ENCODE measurements around the gene TPK1. TPM values are rescaled to one million over a fixed set of nuclear protein-coding genes. Genes with fewer than 3 reads are reported as not detected.

TPK1 gene
- polyA plus RNA-seq, 1 donor from 2014 or later: 3.5 TPM

DNA sequence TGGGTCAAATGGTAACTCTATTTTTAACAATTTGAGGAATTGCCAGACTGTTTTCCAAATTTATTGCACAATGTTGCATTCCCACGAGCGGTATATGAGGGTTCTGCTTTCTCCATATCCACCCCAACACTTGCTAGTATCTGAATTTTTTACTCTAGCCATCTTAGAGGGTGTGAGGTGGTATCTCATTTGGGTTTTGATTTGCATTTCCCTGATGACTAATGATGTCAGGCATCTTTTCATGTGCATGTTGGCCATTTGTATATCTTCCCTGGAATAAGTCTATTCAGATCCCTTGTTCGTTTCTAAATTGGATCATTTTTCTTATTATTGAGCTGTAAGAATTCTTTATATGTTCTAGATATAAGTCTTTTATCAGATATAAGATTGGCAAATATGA lies 97.7 kb downstream of the TPK1 start:
- Histone ChIP-seq H3K36me3 (ENCODE audit: insufficient read depth, low read length) (no peaks in the 10 kb centered on the region), H3K27ac (ENCODE audit: low read length) (no peak overlapping the region), H4K20me1 (ENCODE audit: insufficient read depth) (no peaks in the 10 kb centered on the region), H3K9ac (ENCODE audit: low read length) (no peak overlapping the region), H3K9me3 (ENCODE audit: low read length) (no peaks in the 10 kb centered on the region), H3K9me2 (ENCODE audit: insufficient read depth, low read length) (no peaks in the 10 kb centered on the region), H3K27me3 (ENCODE audit: insufficient read depth, low read depth, low read length) (no peaks in the 10 kb centered on the region), H3K4me2 (ENCODE audit: low read length) (no peak overlapping the region), H3K4me3 (ENCODE audit: low read length) (no peak overlapping the region), H3K79me2 (replicated peaks; ENCODE audit: insufficient read depth, low read length) (no peaks in the 10 kb centered on the region), H3F3A (ENCODE audit: insufficient read depth, low read length, poor library complexity, severe bottlenecking) (no peaks in the 10 kb centered on the region), H2AFZ (ENCODE audit: low read depth, low read length) (no peak overlapping the region)
- TF ChIP-seq EP300 (conservative IDR thresholded peaks at IDR 0.05; ENCODE audit: poor library complexity, severe bottlenecking) (no peak), TAF1 (IDR thresholded peaks at IDR 0.05; ENCODE audit: low read depth) (no peak), EZH2 (IDR thresholded peaks at IDR 0.05; ENCODE audit: borderline replicate concordance, insufficient read depth, low read length, poor library complexity, severe bottlenecking) (no peak), POLR2AphosphoS5 (IDR thresholded peaks at IDR 0.05) (no peak), MXI1 (conservative IDR thresholded peaks at IDR 0.05; ENCODE audit: poor library complexity, severe bottlenecking) (no peak), SMC3 (conservative IDR thresholded peaks at IDR 0.05; ENCODE audit: poor library complexity) (no peak), RAD21 (conservative IDR thresholded peaks at IDR 0.05) (no peak)
- TF ChIP-seq, protein P1, sequence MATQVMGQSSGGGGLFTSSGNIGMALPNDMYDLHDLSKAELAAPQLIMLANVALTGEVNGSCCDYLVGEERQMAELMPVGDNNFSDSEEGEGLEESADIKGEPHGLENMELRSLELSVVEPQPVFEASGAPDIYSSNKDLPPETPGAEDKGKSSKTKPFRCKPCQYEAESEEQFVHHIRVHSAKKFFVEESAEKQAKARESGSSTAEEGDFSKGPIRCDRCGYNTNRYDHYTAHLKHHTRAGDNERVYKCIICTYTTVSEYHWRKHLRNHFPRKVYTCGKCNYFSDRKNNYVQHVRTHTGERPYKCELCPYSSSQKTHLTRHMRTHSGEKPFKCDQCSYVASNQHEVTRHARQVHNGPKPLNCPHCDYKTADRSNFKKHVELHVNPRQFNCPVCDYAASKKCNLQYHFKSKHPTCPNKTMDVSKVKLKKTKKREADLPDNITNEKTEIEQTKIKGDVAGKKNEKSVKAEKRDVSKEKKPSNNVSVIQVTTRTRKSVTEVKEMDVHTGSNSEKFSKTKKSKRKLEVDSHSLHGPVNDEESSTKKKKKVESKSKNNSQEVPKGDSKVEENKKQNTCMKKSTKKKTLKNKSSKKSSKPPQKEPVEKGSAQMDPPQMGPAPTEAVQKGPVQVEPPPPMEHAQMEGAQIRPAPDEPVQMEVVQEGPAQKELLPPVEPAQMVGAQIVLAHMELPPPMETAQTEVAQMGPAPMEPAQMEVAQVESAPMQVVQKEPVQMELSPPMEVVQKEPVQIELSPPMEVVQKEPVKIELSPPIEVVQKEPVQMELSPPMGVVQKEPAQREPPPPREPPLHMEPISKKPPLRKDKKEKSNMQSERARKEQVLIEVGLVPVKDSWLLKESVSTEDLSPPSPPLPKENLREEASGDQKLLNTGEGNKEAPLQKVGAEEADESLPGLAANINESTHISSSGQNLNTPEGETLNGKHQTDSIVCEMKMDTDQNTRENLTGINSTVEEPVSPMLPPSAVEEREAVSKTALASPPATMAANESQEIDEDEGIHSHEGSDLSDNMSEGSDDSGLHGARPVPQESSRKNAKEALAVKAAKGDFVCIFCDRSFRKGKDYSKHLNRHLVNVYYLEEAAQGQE (IDR thresholded peaks at IDR 0.05; ENCODE audit: borderline replicate concordance): no peak

DNA sequence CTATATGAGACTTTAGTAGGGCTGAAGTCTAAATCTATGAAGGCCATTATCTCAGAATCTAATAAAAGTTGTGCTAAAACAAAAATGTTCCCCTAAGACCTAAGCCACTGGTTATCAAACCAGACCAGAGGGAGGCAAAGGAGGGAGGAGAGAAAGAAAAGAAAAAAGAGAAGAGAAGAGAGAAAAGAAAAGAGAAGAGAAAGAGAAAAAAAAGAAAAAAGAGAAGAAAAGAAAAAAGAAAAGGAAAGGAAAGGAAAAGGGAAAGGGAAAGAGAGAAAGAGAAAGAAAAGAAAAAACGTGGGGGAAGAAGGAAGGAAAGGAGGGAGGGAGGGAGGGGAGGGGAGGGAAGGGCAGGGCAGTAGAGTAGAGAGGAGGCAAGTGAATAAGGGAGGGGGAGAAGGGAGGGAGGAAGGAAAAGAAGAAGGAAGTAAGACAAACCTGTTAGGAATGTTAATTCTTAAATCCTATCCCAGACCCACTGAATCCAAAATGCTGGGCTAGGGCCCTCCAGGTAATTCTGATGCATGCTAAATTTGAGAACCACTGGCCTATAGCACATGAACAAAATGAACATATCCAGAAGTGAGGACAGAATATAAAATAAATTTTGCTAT lies 98.9 kb downstream of the TPK1 start:
- Histone ChIP-seq H3K9me3 (ENCODE audit: low read length) (no peaks in the 10 kb centered on the region), H3K4me3 (ENCODE audit: low read length) (no peak overlapping the region), H3K9me2 (ENCODE audit: insufficient read depth, low read length) (no peaks in the 10 kb centered on the region), H3K9ac (ENCODE audit: low read length) (no peak overlapping the region), H2AFZ (ENCODE audit: low read depth, low read length) (no peak overlapping the region), H3F3A (ENCODE audit: insufficient read depth, low read length, poor library complexity, severe bottlenecking) (no peaks in the 10 kb centered on the region), H3K36me3 (ENCODE audit: insufficient read depth, low read length) (no peaks in the 10 kb centered on the region), H4K20me1 (ENCODE audit: insufficient read depth) (no peaks in the 10 kb centered on the region), H3K27me3 (ENCODE audit: insufficient read depth, low read depth, low read length) (no peaks in the 10 kb centered on the region), H3K79me2 (replicated peaks; ENCODE audit: insufficient read depth, low read length) (no peaks in the 10 kb centered on the region), H3K4me2 (ENCODE audit: low read length) (no peak overlapping the region), H3K27ac (ENCODE audit: low read length) (no peak overlapping the region)
- TF ChIP-seq TAF1 (IDR thresholded peaks at IDR 0.05; ENCODE audit: low read depth) (no peak), POLR2AphosphoS5 (IDR thresholded peaks at IDR 0.05) (no peak), EZH2 (IDR thresholded peaks at IDR 0.05; ENCODE audit: borderline replicate concordance, insufficient read depth, low read length, poor library complexity, severe bottlenecking) (no peak), EP300 (conservative IDR thresholded peaks at IDR 0.05; ENCODE audit: poor library complexity, severe bottlenecking) (no peak), RAD21 (conservative IDR thresholded peaks at IDR 0.05) (no peak), SMC3 (conservative IDR thresholded peaks at IDR 0.05; ENCODE audit: poor library complexity) (no peak), MXI1 (conservative IDR thresholded peaks at IDR 0.05; ENCODE audit: poor library complexity, severe bottlenecking) (no peak)
- TF ChIP-seq, protein P2, sequence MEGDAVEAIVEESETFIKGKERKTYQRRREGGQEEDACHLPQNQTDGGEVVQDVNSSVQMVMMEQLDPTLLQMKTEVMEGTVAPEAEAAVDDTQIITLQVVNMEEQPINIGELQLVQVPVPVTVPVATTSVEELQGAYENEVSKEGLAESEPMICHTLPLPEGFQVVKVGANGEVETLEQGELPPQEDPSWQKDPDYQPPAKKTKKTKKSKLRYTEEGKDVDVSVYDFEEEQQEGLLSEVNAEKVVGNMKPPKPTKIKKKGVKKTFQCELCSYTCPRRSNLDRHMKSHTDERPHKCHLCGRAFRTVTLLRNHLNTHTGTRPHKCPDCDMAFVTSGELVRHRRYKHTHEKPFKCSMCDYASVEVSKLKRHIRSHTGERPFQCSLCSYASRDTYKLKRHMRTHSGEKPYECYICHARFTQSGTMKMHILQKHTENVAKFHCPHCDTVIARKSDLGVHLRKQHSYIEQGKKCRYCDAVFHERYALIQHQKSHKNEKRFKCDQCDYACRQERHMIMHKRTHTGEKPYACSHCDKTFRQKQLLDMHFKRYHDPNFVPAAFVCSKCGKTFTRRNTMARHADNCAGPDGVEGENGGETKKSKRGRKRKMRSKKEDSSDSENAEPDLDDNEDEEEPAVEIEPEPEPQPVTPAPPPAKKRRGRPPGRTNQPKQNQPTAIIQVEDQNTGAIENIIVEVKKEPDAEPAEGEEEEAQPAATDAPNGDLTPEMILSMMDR (IDR thresholded peaks at IDR 0.05; ENCODE audit: poor library complexity, severe bottlenecking): no peak
- TF ChIP-seq, protein P1 (IDR thresholded peaks at IDR 0.05; ENCODE audit: borderline replicate concordance): no peak
